Kidney (tissue), 14 donors: Measurements from ENCODE around the gene RALY. TPM values are rescaled to one million over a fixed set of nuclear protein-coding genes. Genes with fewer than 3 reads are reported as not detected.

Experiments
- DNase-seq, 5 donors: peaks; one replicate each; pipeline ENCODE4 v3.0.0-alpha.2; 2013 to 2020
- FAIRE-seq: peaks from 2 replicates; lab custom pipeline; 2012; peaks lifted over from hg19 to GRCh38; lab: Jason Lieb, UNC
- H3K27ac ChIP-seq, 2 donors: one replicate each; pipeline ENCODE4 v1.7.0; 2013; ENCODE audit warnings: low read depth in 2 of 2, low read length in 2 of 2, inconsistent platforms in 1 of 2
- H3K27me3 ChIP-seq: one replicate; pipeline ENCODE4 v1.7.1; 2013; ENCODE audit warnings: low read length, inconsistent platforms; ENCODE audit not compliant: control insufficient read depth, insufficient read depth
- H3K36me3 ChIP-seq, 3 donors: one replicate each; pipeline versions ENCODE4 v1.7.0 to v1.7.1; 2013; ENCODE audit warnings: low read length in 3 of 3, control low read depth in 1 of 3, inconsistent platforms in 1 of 3; ENCODE audit not compliant: insufficient read depth in 3 of 3, control insufficient read depth in 2 of 3
- H3K4me1 ChIP-seq, 3 donors: one replicate each; pipeline versions ENCODE4 v1.7.0 to v1.7.1; 2013; ENCODE audit warnings: low read length in 3 of 3, inconsistent platforms in 1 of 3, low read depth in 1 of 3; ENCODE audit not compliant: control insufficient read depth in 2 of 3, insufficient read depth in 2 of 3
- H3K4me3 ChIP-seq, 3 donors: one replicate each; pipeline versions ENCODE4 v1.7.0 to v1.8.1; 2013; ENCODE audit warnings: low read length in 3 of 3, control low read depth in 1 of 3, inconsistent platforms in 1 of 3
- H3K9ac ChIP-seq, 3 donors: one replicate each; pipeline versions ENCODE4 v1.7.0 to v1.7.1; 2013; ENCODE audit warnings: low read length in 3 of 3, control low read depth in 1 of 3, inconsistent platforms in 1 of 3
- H3K9me3 ChIP-seq, 3 donors: one replicate each; pipeline versions ENCODE4 v1.7.0 to v1.7.1; 2013; ENCODE audit warnings: low read length in 3 of 3, control low read depth in 1 of 3, inconsistent platforms in 1 of 3; ENCODE audit not compliant: control insufficient read depth in 2 of 3, insufficient read depth in 1 of 3
- CTCF ChIP-seq: IDR thresholded peaks from 3 replicates; pipeline ENCODE4 v1.5.1; 2012; ENCODE audit warnings: mild to moderate bottlenecking, moderate library complexity, borderline replicate concordance; ENCODE audit not compliant: insufficient read depth; ENCODE audit errors: extremely low read depth
- intact Hi-C: fragments of 100-400 bp; cut with DNase I; formaldehyde crosslinking; loops from one replicate; pipeline ENCODE4 v1.11.1; 2022
- polyA plus RNA-seq: library from polyadenylated mRNA; stranded (reverse); fragments of 350-450 nt; fragmentation: Illumina TruSeq; extraction: RNeasy Lipid Tissue Mini Kit (QIAGEN cat#74804); gene quantifications from one replicate; pipeline ENCODE4 v1.2.3, GENCODE V29; 2014; ENCODE audit warnings: low read depth, low replicate concordance; ENCODE audit not compliant: insufficient read depth
- total RNA-seq: library from RNA; stranded (reverse); fragmentation: NEBNext Ultra II Directional; extraction: Animal tissue kit (Norgen Biotek cat#: 25700); gene quantifications from one replicate; pipeline ENCODE4 v1.2.1, GENCODE V29; 2021
- donor health status: control.
- donor health status: control.
- donor health status: control.
- donor health status: control.
- donor health status: control.
- donor health status: DM: yes; HTN: yes; CAD: no.
- donor health status: Normal renal cell carcinoma (clear cell type).

The RALY gene
- total and polyA plus RNA-seq, 2 donors from 2014 or later, result 119 to 138 TPM

DNA sequence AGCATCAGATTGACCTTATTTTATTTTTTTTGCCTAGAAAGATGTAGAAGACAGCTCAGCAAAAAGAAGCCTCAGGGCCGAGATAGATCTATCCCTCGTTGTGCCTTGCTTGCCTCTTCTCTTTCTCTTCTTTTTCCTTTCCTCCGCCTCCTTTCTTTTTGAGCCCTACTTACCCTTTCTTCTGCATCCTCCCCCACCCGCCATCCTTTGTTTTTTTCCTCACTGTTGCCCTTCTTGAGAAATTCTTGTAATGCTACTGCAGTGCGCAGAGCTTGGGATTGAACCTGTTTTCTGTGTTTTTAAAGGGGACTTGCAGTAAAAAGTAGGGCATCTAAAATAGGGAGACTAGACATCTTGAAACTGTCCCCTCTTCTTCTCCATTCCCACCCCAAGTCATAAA is 18.6 kb downstream of the RALY start:
- Histone ChIP-seq H3K36me3 (no peaks in the 10 kb centered on the region), H3K9ac (no peak overlapping the region), H3K4me3 (no peak overlapping the region), H3K4me1 (peaks cover 0 to 17% (median 7%) of the 10 kb centered on the region in 3 donors), H3K9me3 (no peaks in the 10 kb centered on the region), H3K27me3 (no peaks in the 10 kb centered on the region), H3K27ac (no peak overlapping the region)
- TF ChIP-seq CTCF, result no peak
- intact Hi-C loops, result no loop called here
- FAIRE-seq (no peak), DNase-seq (no peak)

- intact Hi-C loops, result no loop called here
These were observed 19.0 kb downstream of the RALY start for GRCh38 chr20:34012735-34013134.

GRCh38 chr20:34013554-34013953 is 19.8 kb downstream of the RALY start:
- Histone ChIP-seq H3K36me3 (no peaks in the 10 kb centered on the region), H3K4me1 (peaks cover 0 to 22% (median 7%) of the 10 kb centered on the region in 3 donors), H3K9me3 (no peaks in the 10 kb centered on the region), H3K27me3 (no peaks in the 10 kb centered on the region), H3K4me3 (no peak overlapping the region), H3K9ac (no peak overlapping the region), H3K27ac (no peak overlapping the region)
- DNase-seq (no peak), FAIRE-seq (no peak)
- intact Hi-C loops, result no loop called here
- TF ChIP-seq CTCF, result no peak

More at GRCh38 chr20:34012735-34013134, 19.0 kb downstream of the RALY start:
- Histone ChIP-seq H3K9me3 (no peaks in the 10 kb centered on the region), H3K9ac (no peak overlapping the region), H3K36me3 (no peaks in the 10 kb centered on the region), H3K4me3 (no peak overlapping the region), H3K27me3 (no peaks in the 10 kb centered on the region), H3K27ac (no peak overlapping the region), H3K4me1 (peaks cover 0 to 20% (median 7%) of the 10 kb centered on the region in 3 donors)
- DNase-seq (no peak), FAIRE-seq (no peak)
- no peak for TF ChIP-seq CTCF

DNA sequence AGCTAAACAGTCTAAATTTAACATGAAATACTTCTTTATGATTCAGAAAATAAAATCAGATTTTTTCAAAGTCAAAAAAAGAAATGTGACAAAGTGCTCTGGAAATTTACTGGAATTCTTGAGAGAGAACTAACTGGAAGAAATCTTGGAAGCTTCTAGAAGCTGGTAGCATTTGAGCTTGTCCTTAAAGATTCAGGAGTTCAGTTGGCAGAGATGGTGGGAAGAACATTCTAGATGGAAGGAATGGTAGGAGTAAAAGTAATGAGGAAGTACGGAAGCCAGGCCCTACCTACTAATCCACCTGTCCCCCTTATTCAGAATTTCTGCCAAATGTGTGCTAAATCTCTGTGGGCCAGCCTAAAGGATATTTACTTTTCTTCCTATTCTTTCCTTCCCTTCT is 21.2 kb downstream of the RALY start:
- no peaks in the 10 kb centered on the region for H3K9me3 ChIP-seq
- peaks cover 0 to 19% (median 7%) of the 10 kb centered on the region in 3 donors for H3K4me1 ChIP-seq
- H3K27me3 ChIP-seq, result no peaks in the 10 kb centered on the region
- H3K4me3 ChIP-seq, result no peak overlapping the region
- FAIRE-seq (no peak), DNase-seq (no peak)
- TF ChIP-seq CTCF, result no peak
- H3K9ac ChIP-seq, result no peak overlapping the region
- no peak overlapping the region for H3K27ac ChIP-seq
- intact Hi-C loops, result no loop called here
- no peaks in the 10 kb centered on the region for H3K36me3 ChIP-seq
